HG03354 (cell line): ENCODE measurements around the gene YES1.
"Not testable (repeated sequence)": the region's sequence is repeated elsewhere in the genome, so short reads cannot be mapped to it uniquely, and the experiment has no call there.

Experiments
- ATAC-seq: cut with Tn5 transposase; IDR thresholded peaks from one replicate; pipeline ENCODE4 v1.9.1; 2021; ENCODE audit warnings: mild to moderate bottlenecking; ENCODE audit not compliant: unreplicated experiment, poor library complexity, severe bottlenecking

YES1 gene

DNA sequence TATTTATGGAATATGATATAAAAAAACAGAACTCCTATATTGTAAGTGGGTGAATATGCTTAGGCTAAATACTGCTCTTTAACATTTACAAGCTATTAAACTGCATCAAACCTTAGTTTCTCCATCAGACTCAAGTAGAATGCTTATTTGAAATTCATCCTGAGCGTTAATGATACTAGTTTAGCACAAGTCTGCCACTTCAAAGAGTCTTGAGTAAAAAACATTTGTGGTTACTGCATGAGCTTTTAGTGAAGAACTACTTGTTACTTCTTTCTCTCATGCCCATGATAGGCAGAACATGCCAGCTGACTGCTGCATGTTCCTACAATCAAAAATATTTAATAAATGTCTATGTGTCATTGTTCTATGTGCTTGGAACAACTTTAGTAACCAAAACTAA, 12.1 kb downstream of the YES1 start:
- no peak for ATAC-seq

DNA sequence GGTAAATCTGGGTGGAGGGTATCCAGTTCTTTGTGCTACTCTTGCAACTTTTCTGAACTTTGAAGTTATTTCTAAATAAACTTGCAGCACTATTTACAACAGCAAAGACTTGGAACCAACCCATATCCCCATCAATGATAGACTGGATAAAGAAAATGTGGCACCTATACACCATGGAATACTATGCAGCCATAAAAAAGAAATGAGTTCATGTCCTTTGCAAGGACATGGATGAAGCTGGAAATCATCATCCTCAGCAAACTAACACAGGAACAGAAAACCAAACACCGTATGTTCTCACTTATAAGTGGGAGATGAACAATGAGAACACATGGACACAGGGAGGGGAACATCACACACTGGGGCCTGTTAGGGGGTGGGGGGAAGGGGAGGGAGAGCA, 16.7 kb downstream of the YES1 start:
- not testable (repeated sequence) for ATAC-seq

DNA sequence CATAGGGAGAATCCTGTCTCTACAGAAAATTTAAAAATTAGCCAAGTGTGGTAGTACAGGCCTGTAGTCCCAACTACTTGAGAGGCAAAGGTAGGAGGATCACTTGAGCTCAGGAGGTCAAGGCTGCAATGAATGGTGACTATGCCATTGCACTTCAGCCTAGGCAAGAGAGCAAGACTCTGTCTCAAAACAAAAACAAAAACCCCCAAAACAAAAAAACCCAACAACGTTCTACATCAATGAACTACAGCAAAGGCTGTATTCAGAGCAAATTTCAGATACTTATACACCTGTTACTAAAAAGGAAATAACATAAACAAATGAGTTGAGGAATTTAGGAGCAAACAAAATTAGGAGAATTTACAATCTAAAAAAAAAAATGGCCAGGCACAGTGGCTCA, 22.6 kb downstream of the YES1 start:
- no peak for ATAC-seq

DNA sequence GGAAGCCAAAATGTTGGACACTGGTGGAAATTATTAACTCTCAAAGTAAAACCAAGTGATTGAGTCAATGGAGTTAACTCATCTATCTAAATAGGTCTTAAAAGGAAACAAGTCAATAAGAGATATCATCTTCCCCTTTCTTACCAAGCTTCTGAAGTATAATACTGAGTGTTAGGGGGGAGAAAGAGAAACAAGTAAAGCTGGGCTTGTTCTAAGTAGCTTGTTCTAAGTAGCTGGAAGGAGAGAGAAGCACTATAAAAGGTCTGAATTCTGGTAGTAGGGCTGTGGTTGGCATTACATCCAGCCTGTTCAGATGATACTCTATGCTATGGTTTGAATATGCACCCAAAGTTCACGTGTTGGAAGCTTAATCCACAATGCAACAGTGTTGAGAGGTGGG, 26.8 kb downstream of the YES1 start:
- ATAC-seq: no peak

DNA sequence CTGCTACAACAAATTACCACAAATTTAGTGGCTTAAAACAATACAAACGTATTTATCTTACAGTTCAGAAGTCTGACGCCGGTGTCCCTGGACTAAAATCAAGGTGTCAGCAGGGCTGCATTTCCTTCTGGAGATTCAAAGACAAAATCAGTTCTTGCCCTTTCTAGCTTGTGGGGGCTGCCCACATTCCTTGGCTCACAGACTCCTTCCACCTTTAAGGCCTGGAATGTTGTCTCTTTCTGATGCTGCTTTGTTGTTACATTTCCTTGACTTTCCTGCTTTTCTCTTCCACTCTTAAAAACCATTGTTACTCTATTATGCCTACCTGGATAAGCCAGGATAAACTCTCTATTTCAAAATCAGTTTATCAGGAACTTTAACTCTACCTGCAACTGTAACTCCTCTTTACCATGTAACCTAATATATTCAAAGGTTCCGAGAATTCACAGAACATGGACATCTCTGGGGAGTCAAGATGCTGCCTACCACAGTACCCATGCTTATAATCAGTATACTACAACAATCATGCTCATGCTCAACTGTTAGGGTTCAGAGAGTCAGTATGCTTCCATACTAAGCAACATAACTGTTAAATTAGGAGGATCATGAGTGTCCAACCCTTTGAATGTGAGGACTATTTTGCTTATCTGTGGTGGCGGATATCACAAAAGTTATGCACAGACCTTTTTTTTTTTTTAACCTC, 27.4 kb downstream of the YES1 start:
- ATAC-seq: no peak

DNA sequence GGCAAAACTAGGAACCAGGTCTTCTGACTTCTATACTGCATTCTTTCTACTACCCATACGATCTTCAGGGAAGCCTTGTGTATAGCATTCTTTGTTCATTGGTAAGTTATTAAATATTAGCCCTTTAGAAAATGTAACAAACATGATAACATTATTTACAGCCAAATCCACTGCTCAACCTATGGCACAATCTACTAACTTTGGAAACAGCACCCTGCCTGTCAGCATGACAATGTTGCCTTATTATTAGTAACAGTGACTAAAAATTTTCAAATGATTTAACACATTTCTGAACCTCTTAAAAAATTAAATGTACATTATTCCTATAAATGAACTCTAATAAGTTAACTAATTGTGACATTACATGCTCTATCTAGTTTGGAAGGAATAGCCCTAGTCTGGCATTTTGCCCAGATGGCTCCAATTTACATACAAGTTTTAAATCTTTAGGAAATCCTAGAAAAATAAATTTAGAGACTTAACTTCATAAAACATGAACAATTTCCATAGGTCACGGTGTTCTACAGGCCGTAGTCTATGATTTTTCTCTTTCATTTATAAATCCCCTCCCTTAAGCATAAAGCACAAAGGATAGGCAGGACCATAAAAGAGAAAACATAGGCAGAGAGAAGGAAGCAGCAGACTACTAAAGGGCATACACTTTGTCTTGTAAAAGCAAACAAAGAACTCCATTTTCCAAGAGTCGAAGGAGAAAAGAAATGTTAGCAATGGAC, 33.7 kb downstream of the YES1 start:
- ATAC-seq: no peak

DNA sequence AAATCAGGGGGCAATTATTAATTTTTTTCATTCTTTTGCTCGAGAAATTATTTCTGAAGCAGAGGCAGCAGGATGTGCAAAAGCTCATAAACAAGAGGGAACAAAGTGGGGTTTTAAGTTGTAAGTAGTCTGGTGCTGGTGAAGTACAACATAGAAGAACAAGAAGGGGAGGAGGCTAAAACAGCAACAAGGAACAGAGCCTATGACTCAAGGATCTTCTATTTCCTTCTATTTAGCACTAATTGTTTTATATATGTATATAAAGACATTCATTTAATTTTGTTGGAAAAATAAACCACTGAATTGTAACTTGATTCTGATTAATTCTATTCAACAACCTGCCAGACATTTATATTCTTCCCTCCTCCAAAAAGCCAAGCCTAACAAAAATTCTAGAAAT, 35.0 kb downstream of the YES1 start:
- no peak for ATAC-seq

DNA sequence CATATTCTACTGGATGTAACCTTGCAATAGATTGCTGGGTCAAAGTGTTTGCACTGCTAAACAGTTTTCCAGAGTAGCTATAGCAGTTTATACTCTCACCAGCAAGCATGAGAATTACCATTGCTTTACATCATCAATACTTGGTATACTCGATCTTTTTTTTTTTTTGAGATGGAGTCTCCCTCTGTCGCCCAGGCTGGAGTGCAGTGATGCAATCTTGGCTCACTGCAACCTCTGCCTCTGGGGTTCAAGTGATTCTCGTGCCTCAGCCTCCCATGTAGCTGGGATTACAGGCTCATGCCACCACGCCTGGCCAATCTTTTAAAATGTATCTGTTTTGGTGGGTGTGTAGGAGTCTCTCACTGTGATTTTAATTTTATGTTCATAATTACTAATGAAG, 36.0 kb downstream of the YES1 start:
- ATAC-seq: not testable (repeated sequence)

DNA sequence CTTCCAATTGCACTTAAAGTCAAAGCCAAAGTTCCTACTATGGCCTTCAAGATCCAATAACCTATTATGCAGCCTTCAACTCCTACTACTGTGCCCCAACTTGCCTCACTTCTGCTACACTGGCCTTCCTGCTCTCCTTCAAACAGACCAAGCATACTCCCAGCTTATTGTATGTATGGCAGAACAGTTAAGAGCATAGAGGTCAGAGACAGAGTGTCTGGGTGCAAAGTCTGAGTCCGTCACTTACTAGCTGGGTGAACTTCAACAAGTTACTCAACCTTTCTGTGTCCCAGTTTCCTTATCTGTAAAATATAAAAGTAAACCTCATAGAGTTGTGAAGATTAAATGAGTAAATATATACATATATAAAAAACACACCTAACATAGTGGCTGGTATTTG, 37.2 kb downstream of the YES1 start:
- no peak for ATAC-seq

DNA sequence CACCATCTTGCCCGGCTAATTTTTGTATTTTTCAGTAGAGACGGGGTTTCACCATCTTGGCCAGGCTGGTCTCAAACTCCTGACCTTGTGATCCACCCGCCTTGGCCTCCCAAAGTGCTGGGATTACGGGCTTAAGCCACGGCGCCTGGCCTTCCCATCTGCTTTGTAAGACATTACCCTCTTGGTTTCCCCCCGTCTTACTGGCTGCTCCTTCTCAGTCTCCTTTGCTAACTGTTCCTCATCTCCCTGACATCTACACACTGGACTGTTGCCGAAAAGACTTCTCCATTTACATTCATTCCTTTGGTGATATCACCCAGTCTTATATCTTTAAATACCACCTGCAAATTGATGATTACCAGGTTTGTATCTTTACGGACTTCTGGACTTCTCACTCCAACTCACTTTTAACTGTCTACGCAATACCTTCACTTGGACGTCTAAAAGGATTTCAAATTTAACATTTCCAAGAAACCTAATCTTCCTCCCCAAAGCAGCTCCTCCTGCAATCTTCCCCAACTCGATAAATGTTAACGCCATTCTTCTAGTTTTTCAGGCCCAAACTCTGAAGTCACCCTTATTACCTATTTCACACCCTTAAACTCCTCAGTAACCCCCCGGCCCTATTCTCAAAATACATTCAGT, 37.9 kb downstream of the YES1 start:
- no peak for ATAC-seq

DNA sequence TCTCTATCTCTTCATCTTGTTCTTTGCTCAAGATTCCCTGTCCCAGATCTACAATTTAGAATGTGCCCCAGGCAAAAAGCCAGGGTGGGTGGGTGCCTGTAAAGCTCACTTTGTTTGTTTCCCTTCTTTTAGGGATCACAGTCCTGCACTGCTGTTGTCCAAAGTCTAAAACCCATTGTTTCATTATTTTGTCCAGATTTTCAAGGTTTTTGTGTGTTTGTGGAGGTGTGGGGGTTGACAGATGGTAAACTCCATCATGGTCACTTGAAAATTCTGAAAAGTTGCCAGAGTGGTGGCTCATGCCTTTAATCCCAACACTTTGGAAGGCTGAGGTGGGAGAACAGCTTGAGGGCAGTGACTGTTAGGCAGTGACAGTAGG, 41.5 kb downstream of the YES1 start:
- ATAC-seq: no peak

DNA sequence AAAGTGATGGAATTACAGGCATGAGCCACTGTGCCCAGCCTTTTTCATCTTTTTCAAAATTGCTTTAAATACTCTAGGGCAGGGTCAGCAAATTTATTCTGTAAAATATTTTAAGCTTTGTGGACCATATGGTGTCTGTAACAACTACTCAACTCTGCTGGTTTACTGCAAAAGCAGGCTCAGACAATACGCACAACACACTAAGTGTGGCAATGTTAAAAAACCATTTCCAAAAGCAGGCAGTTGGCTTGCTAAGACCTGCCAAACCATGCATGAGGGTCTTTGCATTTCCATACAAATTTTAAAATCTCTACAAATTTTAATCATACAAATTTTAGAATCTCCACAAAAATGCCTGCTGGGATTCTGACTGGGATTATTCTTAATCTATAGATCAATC, 44.1 kb downstream of the YES1 start:
- no peak for ATAC-seq

DNA sequence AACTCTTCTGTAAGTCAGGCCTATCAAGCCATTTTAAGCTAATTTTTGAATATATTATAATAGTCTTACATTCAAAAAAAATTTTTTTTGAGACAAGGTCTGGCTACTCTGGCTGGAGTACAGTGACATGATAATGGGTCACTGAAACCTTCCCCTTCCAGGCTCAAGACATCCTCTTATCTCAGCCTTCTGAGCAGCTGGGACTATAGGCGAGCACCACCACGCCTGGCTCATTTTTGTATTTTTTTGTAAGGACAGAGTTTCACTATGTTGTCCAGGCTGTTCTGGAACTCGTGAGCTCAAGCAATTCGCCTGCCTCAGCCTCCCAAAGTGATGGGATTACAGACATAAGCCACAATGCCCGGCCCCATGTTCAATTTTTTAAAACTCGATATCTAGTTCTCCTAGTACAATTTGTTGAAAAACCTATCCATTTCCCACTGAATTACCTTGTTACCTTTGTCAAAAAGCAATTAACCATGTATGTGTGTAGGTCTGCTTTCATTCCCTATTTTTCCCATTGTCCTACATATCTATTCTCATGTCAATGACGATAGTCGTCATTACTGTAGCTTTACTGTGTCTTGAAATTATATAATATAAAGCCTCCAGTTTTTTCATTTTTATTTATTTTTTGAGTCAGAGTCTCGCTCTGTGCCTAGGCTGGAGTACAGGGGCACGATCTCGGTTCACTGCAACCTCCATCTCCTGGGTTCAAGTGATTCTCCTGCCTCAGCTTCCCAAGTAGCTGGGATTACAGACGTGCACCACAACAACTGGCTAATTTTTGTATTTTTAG, 44.8 kb downstream of the YES1 start:
- ATAC-seq: no peak

DNA sequence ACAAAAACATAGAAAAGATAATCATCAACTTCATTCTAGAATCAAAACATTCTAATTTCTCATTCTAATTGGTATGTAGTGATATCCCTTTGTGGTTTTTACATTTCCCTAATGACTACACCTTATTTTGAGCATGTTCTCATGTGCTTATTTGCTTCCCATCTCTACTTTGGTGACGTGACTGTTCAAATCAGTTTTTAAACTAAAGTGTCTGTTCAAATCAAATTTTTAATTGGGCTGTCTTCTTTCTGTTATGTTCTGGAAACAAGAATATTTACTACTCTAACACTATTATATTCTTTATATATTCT, 45.5 kb downstream of the YES1 start:
- no peak for ATAC-seq

DNA sequence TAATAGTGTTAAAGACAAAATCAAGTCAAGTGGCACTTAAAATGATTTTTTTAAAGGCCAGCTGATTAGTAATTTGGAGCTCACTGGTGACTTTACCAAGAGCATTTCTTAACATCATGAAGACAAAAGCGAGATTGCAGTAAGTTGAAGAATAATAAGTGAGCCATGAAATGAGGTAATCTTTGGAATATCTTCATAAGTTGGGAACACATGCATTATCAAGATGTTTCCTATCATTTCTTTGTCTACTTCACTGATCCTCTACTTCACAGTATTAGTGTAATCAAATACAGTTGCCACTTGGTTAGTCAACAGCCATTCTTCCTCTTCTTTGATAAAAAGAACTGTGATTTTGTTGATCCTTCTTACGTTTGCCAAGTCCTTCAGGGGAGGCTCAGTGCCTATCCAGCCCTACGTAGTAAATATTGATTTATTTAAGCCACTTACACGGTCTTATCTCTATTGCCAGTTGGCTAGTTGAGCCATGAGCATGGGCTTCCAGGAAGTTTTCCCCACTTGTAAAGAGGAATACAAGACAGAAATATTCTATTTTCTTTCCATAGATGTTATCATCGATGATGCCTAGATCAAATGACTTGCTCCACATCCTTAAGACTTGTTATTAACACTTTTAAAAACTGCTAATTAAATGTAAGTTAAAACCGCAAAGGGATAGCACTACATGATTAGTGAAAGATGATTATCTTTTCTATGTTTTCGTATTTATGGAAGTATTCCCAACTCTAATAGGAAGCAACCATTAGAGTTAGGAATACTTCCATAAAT, 46.1 kb downstream of the YES1 start:
- no peak for ATAC-seq

DNA sequence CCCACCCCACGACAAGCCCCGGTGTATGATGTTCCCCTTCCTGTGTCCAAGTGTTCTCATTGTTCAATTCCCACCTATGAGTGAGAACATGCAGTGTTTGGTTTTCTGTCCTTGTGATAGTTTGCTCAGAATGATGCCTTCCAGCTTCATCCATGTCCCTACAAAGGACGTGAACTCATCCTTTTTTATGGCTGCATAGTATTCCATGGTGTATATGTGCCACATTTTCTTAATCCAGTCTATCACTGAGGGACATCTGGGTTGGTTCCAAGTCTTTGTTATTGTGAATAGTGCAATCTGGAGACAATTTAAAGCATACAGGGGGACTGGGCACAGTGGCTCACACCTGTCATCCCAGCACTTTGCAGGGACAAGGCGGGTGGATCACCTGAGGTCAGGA, 52.2 kb downstream of the YES1 start:
- ATAC-seq: not testable (repeated sequence)

DNA sequence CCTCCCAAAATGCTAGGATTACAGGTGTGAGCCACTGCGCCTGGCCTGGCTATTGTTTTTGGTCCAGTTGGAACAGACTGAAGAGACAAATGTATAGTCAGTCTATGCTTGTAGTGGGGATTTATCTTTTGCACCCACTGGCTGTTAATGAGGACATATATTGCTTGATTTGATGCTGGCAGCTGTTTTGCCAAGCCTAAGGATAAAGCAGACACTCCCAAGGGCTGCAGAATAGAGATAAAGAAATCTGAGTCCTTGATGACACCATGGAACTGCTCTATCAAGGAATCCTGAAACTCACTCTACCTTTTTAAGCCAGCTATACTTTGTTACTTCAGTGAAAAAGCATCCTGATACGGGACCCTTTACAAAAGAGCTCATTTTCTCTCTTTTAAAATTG, 56.5 kb downstream of the YES1 start:
- no peak for ATAC-seq

DNA sequence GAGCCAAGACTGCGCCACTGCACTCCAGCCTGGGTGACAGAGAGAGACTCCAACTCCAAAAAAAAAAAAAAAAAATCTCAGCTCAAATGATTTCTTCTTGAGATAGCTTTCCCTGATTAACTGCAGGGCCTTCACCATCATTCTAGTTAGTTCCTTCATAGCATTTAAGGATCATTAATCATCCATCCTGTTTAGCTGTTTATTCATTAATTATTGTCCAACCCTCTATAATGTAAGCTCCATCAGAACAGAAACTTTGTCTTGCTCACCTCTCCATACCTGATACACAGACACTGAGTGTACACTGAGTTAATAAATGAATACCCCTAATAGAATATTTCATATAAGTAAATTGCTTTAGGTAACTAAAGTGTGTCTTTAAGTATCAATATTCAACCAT, 57.4 kb downstream of the YES1 start:
- ATAC-seq: no peak

DNA sequence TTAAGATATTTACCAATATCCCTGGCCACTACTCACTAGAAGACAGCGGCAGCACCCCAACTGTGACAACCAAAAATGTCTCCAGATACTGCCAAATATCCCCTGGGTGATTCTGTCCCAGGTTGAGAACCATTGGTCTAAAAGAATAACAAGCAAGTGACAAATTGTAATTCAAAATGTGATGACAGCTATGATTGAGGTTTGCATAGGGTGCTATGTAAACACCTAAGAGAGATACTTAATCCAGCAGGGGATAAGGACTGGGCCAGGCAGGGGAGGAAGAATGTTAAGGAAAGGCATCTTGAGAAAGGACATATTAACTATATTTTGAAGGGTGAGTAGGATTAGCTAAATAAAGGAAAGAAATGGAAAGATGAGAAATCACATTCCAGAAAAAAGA, 61.6 kb downstream of the YES1 start:
- ATAC-seq: no peak
